Psoas muscle (tissue), 8 donors: ENCODE measurements around the gene FLYWCH1. TPM values are rescaled to one million over a fixed set of nuclear protein-coding genes. Genes with fewer than 3 reads are reported as not detected.

Experiments
- ATAC-seq, 4 donors: fragments of 200-7000 bp; cut with Tn5 transposase; one replicate each; pipeline ENCODE4 v1.9.1; 2020; ENCODE audit warnings: moderate library complexity in 3 of 4, mild to moderate bottlenecking in 2 of 4
- DNase-seq, 2 donors: peaks; one replicate each; pipeline ENCODE4 v3.0.0-alpha.2; 2020
- H3K27ac ChIP-seq: fragments of 200-600 bp; one replicate; pipeline ENCODE4 v1.8.0; 2022
- H3K27me3 ChIP-seq, 3 donors: fragments of 200-600 bp in 1 of 3; one replicate each; pipeline versions ENCODE4 v1.6.1 to v1.8.0; 2013 to 2022; ENCODE audit warnings: low read length in 2 of 3, mild to moderate bottlenecking in 2 of 3, moderate library complexity in 1 of 3; ENCODE audit not compliant: insufficient read depth in 3 of 3
- H3K36me3 ChIP-seq, 2 donors: fragments of 200-600 bp in 1 of 2; one replicate each; pipeline versions ENCODE4 v1.6.1 to v1.8.0; 2013 to 2022; ENCODE audit warnings: low read depth in 1 of 2, mild to moderate bottlenecking in 1 of 2, moderate library complexity in 1 of 2; ENCODE audit not compliant: insufficient read depth in 1 of 2
- H3K4me1 ChIP-seq: fragments of 200-600 bp; one replicate; pipeline ENCODE4 v1.8.0; 2022
- H3K4me3 ChIP-seq: fragments of 200-600 bp; one replicate; pipeline ENCODE4 v1.8.0; 2022; ENCODE audit warnings: mild to moderate bottlenecking
- H3K9me3 ChIP-seq: fragments of 200-600 bp; one replicate; pipeline ENCODE4 v1.8.0; 2022
- WGBS, 3 donors: extraction: QIAGEN DNeasy Blood & Tissue Kit; methylation state at CpG; one replicate each; pipeline versions ENCODE4 v1.1.6 to v1.1.7; 2013; 5-methylcytosine and 5-hydroxymethylcytosine counted together
- intact Hi-C, 2 donors: fragments of 100-400 bp; cut with DNase I; formaldehyde crosslinking; loops; one replicate each; pipeline versions ENCODE4 v1.11.0 to v1.14.2; 2022
- polyA plus RNA-seq, 3 donors: library from polyadenylated mRNA; stranded (reverse); fragments of 200-250 nt; gene quantifications; one replicate each; pipeline ENCODE4 v1.2.3, GENCODE V29; 2013
- total RNA-seq, 4 donors: library from RNA; stranded (reverse); fragmentation: NEBNext Ultra II Directional in 2 of 4; extraction: Animal tissue kit (Norgen Biotek cat#: 25700) in 2 of 4; gene quantifications; one replicate each; pipeline versions ENCODE4 v1.2.1 to v1.2.4, GENCODE V29; 2021 to 2023
- TF ChIP-seq, protein P1 (sequence below): fragments of 200-600 bp; IDR thresholded peaks from one replicate; pipeline ENCODE4 v1.8.0; 2022; ENCODE audit warnings: antibody characterized with exemption
- donor health status: healthy with polysubstance abuse.
- donor health status: DM: no; HTN: no; CAD: no; lungs with moderate emphysema.
- donor health status: Bipolar disorder and iron deficiency.
- donor health status: healthy.
- donor health status: DM: yes; HTN: yes; CAD: no.
- donor health status: DM: no; HTN: no; CAD: no.
- donor health status: DM: no; HTN: no; CAD: no.
- donor health status: DM: yes; HTN: yes; CAD: no.

FLYWCH1 gene
- total and polyA plus RNA-seq, 7 donors: 21.2 to 65.2 (median 38.2) TPM

- WGBS, 3 donors: 83 to 93% (median 86%) methylated on average over 6 of the region's 6 CpGs
- no peaks in the 10 kb centered on the region for H3K9me3 ChIP-seq
- peak in 1 of 2 donors; percentile 16 for DNase-seq
- TF ChIP-seq, protein P1, sequence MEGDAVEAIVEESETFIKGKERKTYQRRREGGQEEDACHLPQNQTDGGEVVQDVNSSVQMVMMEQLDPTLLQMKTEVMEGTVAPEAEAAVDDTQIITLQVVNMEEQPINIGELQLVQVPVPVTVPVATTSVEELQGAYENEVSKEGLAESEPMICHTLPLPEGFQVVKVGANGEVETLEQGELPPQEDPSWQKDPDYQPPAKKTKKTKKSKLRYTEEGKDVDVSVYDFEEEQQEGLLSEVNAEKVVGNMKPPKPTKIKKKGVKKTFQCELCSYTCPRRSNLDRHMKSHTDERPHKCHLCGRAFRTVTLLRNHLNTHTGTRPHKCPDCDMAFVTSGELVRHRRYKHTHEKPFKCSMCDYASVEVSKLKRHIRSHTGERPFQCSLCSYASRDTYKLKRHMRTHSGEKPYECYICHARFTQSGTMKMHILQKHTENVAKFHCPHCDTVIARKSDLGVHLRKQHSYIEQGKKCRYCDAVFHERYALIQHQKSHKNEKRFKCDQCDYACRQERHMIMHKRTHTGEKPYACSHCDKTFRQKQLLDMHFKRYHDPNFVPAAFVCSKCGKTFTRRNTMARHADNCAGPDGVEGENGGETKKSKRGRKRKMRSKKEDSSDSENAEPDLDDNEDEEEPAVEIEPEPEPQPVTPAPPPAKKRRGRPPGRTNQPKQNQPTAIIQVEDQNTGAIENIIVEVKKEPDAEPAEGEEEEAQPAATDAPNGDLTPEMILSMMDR: no peak
- no peak overlapping the region for H3K27ac ChIP-seq
- H3K4me1 ChIP-seq: no peaks in the 10 kb centered on the region
- H3K4me3 ChIP-seq: no peak overlapping the region
- H3K36me3 ChIP-seq: no peaks in the 10 kb centered on the region
- no peaks in the 10 kb centered on the region for H3K27me3 ChIP-seq
- intact Hi-C loops: loop anchor here in 1 of 2 donors (5.0 kb wide), 1 partner anchor 37 kb away; no protein-coding TSS in a partner anchor
- no peak for ATAC-seq
These were observed 31.8 kb upstream of the FLYWCH1 start for GRCh38 chr16:2879854-2880508.

DNA sequence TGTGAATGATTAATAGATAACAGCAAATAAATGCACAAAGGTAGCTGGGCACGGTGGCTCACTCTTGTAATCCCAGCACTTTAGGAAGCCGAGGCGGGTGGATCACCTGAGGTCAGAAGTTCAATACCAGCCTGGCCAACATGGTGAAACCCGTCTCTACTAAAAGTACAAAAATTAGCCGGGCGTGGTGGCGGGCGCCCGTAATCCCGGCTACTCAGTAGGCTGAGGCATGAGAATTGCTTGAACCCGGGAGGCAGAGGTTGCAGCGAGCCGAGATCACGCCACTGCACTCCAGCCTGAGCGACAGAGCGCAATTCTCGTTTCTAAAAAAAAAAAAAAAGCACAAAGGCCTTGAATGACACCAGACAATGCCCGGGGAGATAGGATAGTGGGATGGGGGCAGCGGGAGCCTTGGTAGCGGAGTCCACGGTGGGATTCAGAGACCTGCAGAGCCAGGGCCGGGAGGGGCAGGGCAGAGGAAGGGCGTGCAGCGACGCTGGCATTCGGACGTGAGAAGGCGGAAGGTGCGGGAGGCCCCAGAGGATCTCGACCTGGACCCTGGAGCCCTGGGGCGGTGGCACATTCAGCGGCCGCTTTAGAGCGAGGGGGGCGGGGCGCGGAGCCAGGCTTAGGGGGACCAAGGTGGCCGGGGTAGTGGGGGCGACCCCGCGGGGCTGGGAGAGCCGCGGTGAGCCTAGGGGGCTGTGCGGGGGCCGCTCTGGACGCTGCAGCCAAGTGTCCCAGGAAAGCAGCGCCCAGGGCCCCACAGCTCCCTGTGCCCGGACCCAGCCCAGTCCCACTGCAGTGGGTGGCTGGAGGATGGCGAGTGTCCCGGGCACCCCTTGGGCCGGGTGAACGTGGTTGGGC lies 29.7 kb upstream of the FLYWCH1 start:
- H3K4me3 ChIP-seq: peak overlapping the region; percentile 96
- no peaks in the 10 kb centered on the region for H3K27me3 ChIP-seq
- WGBS, 3 donors: 5 to 8% (median 7%) methylated on average over 44 to 52 of the region's 52 CpGs
- peak overlapping the region; percentile 91 for H3K27ac ChIP-seq
- DNase-seq: peak in 1 of 2 donors; percentile 69
- H3K4me1 ChIP-seq: no peaks in the 10 kb centered on the region
- TF ChIP-seq, protein P1: no peak
- intact Hi-C loops: no loop called here
- H3K9me3 ChIP-seq: no peaks in the 10 kb centered on the region
- peak; percentile 9 to 33 (median 16) for ATAC-seq
- no peaks in the 10 kb centered on the region for H3K36me3 ChIP-seq

DNA sequence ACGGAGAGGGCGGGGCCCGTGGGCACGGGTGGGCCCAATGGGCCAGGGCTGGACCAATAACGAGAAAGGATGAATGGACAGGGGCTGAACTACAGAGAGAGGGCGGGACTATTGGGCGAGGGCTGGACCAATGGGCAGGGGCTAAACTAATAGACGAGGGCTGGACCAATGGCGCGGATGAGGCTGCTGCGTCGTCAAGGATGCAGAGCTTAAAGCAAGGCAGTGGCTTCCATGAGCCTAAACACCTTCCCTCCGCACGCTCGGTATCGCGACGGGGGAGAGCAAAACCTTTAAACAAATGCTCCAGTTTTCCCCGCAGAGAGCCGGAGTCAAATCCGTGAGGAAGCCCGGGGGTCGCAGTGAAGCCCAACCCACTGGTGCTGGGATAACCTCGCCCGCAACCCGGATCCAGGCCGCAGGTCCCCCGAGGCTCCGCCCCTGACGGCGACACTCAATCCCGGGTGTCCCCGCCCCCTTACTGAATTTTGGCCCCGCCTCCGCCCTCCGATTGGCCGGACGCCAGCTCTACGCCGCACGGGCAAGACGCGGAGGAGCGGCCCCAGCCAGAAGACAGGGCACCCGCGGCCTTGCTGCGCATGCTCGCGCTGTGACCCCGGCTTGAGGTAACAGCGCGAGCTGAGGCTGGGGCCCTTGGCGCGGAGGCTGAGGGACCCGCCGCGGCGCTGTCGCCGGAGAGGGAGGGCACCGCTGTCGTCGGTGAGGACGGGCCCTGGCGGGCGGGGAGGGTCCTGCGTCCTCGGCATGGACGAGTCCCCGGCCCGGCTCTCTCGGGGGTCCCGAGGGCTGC lies 28.9 kb upstream of the FLYWCH1 start, which contains the start of gene FLYWCH2:
Gene FLYWCH2, plus strand, starts transcription at position 566 of the 808 bp plus-strand sequence. CDS start 13,235 bp downstream, outside the sequence.
- intact Hi-C loops: no loop called here
- Histone ChIP-seq H3K9me3 (no peaks in the 10 kb centered on the region), H3K36me3 (no peaks in the 10 kb centered on the region), H3K27me3 (no peaks in the 10 kb centered on the region), H3K4me3 (peak within 1 kb of the TSS; percentile 96), H3K27ac (peak within 1 kb of the TSS; percentile 91), H3K4me1 (no peaks in the 10 kb centered on the region)
- ATAC-seq (peak; percentile 96 to 98 (median 97)), DNase-seq (peak; percentile 98 to 99)
- 0% methylated on average over 50 to 73 of the region's 73 CpGs for WGBS, 3 donors
- TF ChIP-seq, protein P1: peak; percentile 18

DNA sequence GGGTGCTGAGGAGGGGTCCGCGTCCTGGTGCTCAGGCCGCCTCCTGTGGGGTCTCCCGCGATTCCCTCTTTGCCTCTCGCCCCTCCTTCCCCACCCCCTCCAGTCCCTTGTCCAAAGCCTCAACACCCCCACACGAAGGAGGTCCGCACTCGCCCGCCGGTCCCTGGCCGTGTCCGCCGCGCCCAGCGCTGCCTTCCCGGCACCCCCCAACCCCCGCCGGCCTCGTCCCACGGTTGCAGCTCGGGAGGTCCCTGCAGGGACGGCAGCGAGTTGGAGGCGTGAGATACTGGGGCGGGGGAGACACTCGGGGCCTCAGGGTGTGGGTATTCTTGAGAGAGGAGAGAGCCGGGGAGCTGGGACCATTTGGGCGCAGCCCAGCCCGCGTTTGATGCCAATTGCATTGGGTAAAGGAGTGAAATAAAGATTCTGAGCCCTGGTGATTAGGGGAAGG lies 28.2 kb upstream of the FLYWCH1 start:
- TF ChIP-seq, protein P1: peak; percentile 1
- WGBS, 3 donors: 0 to 1% (median 0%) methylated on average over 28 to 31 of the region's 31 CpGs
- Histone ChIP-seq H3K9me3 (no peaks in the 10 kb centered on the region), H3K4me1 (no peaks in the 10 kb centered on the region), H3K36me3 (no peaks in the 10 kb centered on the region), H3K4me3 (peak overlapping the region; percentile 96), H3K27ac (peak overlapping the region; percentile 91), H3K27me3 (no peaks in the 10 kb centered on the region)
- intact Hi-C loops: no loop called here
- peak; percentile 39 to 61 for DNase-seq
- ATAC-seq: peak in 3 of 4 donors; percentile 2 to 15 (median 4)
